AG04449 (cell line): ENCODE results near the gene KRTAP24-1.

Experiments
- CTCF ChIA-PET: fragments of 350-600 bp; formaldehyde crosslinking; extraction: SDS; loops from one replicate; lab custom pipeline; 2021; ENCODE audit warnings: antibody characterized with exemption; lab: Yijun Ruan, JAX
- POLR2A ChIA-PET: fragments of 400-600, 350-600 bp; formaldehyde crosslinking; extraction: SDS; loops from one replicate; lab custom pipeline; 2020; ENCODE audit warnings: antibody characterized with exemption, inconsistent platforms; lab: Yijun Ruan, JAX
- DNase-seq: peaks from one replicate; pipeline ENCODE4 v3.0.0-alpha.2; 2010; ENCODE audit warnings: low read depth, low spot score
- H3K4me3 ChIP-seq: 2 replicates; pipeline ENCODE4 v1.5.1; 2011; ENCODE audit warnings: low read depth, mild to moderate bottlenecking, control low read depth, low read length
- CTCF ChIP-seq: IDR thresholded peaks from one replicate; pipeline ENCODE4 v1.5.1; 2011; ENCODE audit warnings: mild to moderate bottlenecking, moderate library complexity, low read length, control low read depth, inconsistent platforms; ENCODE audit not compliant: insufficient read depth; ENCODE audit errors: missing control alignments

The KRTAP24-1 gene

GRCh38 chr21:30282850-30283249, at the start of gene KRTAP24-1:
Gene KRTAP24-1, minus strand, starts transcription at chr21:30282950. Its CDS starts 18 bp downstream, at chr21:30282932.
- no peak for TF ChIP-seq CTCF
- CTCF ChIA-PET, result no interaction called here
- DNase-seq, result no peak
- POLR2A ChIA-PET, result interaction anchor here (0.6 kb wide), 1 partner anchor 11 kb away, joined by 3 read pairs; no protein-coding TSS in a partner anchor
- H3K4me3 ChIP-seq, result no peak within 1 kb of the TSS

DNA sequence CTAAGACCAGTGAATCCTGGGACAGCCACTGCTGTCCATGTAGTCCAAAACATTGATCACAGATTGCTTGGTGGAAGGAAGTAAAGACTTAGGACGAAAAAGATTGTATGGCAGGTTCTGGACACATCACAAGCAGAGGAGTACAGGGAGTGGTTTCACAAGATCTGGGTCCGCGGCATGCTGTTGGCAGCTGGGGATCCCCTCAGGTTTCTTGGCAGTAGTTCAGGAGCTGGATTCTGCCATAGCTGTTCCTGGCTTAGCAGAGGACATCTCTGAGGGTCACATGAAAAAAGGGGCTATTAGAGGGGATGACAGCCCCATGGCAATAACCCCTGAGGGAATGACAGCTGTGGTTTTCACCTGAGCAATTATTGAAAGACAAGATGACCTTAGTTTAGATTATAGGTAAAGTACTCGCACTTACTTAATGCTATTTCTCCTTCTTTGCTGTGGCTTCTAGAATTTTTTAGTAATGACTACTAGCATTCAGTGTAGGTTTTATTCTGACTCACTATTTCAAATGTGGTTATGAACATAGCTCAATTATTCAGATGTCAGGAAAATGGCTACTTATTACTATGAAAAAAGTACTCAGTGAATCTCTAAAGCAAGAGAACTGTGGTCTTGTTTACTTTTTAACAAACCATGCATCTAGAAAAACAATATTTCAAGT, 46.6 kb upstream of the KRTAP24-1 start:
- CTCF ChIA-PET, result no interaction called here
- no peak for TF ChIP-seq CTCF
- POLR2A ChIA-PET, result interaction anchor here (0.6 kb wide), 1 partner anchor 874 kb away, joined by 3 read pairs; no protein-coding TSS in a partner anchor
- no peak overlapping the region for H3K4me3 ChIP-seq
- DNase-seq, result no peak

DNA sequence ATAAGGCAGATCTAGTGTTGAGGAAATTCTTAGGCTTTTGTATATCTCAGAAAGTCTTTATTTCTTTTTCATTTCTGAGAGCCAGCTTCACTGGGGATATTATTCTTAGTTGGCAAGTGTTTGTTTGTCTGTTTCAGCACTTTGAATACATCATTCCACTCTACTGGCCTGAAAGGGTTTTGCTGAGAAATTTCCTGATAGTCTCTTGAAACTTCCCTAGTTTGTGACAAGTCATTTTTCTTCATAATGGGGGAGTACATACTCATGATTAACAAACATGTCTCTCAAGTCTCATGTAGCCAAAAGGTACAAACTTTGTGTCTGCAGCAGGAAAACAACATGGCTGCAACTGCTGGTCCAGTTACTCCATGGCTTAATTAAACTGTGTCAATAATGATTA, 43.6 kb upstream of the KRTAP24-1 start:
- no peak overlapping the region for H3K4me3 ChIP-seq
- DNase-seq, result no peak
- POLR2A ChIA-PET, result no interaction called here
- CTCF ChIA-PET, result no interaction called here
- TF ChIP-seq CTCF, result no peak

DNA sequence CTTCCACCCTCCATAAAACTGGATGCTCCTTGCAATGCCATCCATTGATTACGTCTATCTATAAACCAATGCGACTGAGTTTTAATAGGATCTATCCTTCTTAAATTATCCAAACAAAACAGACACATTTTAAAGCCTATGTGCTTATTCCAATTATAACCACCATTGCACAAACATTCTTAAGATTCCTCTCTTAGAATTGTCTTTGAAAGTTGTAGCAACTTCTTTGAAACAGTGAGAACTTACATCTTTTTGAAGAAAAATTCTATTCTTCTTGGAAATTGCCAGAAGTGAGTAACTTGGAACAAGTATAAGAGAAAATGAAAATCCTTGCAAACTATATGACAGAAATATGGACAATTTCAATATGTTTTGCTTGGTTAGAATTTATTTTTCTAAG, 37.5 kb upstream of the KRTAP24-1 start, which contains the start of gene KRTAP26-1:
Gene KRTAP26-1, minus strand, starts transcription at position 101 of the 400 bp plus-strand sequence. CDS start 280 bp downstream, outside the sequence.
- no peak within 1 kb of the TSS for H3K4me3 ChIP-seq
- no peak for DNase-seq
- POLR2A ChIA-PET, result no interaction called here
- CTCF ChIA-PET, result no interaction called here
- no peak for TF ChIP-seq CTCF

DNA sequence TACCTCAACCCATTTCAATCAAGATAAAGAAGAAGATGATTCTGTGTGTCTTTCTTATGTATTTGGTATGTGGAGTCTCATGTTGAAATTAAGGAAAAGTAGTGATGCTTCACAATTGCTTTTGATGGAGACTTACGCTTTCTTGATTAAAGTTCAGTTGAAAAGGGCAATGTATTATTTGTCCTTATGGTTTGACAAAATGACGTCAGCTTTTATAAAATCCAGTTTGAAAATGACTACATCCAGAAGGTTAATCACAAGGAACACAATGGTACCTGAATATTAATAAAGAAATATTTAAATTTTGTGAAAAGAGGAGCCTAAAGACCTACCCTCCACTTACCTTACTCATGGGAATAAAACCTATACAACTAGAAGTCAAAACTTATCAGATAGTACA, 33.0 kb upstream of the KRTAP24-1 start:
- ChIA-PET POLR2A (no interaction called here), CTCF (no interaction called here)
- DNase-seq, result no peak
- TF ChIP-seq CTCF, result no peak
- no peak overlapping the region for H3K4me3 ChIP-seq

DNA sequence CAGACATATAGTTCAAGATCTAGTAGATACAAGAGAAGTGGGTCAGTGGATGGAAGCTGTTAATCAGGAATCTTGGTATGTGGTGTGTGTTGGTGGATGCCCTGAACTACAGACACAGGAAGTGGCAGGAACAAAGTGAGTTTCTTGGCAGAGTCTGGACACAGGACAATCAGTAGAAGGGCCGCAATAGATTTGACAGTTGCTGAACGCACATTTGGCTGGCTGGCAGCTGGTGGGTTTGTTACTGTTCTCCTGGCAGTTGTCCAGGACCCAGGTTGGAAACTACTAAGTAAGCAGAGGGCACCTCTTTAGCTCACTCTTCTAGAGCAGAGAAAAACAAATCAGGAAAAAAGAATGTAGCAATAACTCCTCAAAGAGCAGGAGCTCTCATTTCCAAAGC, 24.1 kb upstream of the KRTAP24-1 start:
- CTCF ChIA-PET, result no interaction called here

More for the DNA sequence above, 24.1 kb upstream of the KRTAP24-1 start:
- no peak for DNase-seq
- no peak for TF ChIP-seq CTCF
- POLR2A ChIA-PET, result no interaction called here
- H3K4me3 ChIP-seq, result no peak overlapping the region
